ENCODE data around the gene TCERG1L. TPM values are rescaled to one million over a fixed set of nuclear protein-coding genes. Genes with fewer than 3 reads are reported as not detected.

The TCERG1L gene
- total and polyA plus RNA-seq, 2 experiments from 2014 or later = not detected

DNA sequence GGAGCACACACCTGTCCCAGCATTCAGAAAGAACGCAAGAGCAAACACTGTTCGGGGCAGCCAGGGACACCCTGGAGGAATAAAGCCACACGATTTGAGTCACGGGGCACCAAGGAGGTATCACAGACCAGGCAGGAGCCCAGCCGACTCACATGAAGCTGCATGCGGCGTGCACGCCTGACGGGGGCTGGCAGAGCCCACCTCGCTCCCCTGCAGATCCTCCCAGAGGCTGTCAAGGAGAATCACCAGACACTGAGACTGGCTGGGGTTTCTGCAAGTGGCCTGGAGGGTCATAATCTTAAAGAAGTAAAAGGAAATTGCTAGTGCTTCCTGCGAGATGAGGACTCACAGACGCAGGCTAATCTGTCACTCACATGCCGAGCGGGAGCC is 61.6 kb downstream of the TCERG1L start:
- Histone ChIP-seq H3F3A (ENCODE audit: insufficient read depth) (no peaks in the 10 kb centered on the region), H4K20me1 (ENCODE audit: insufficient read depth) (no peaks in the 10 kb centered on the region), H3K4me1 (ENCODE audit: insufficient read depth) (no peaks in the 10 kb centered on the region), H3K9ac (no peak overlapping the region), H2AFZ (no peak overlapping the region), H3K36me3 (ENCODE audit: low read depth) (no peaks in the 10 kb centered on the region), H3K4me3 (no peak overlapping the region), H3K27ac (no peak overlapping the region), H3K9me3 (ENCODE audit: low read depth) (no peaks in the 10 kb centered on the region), H3K79me2 (ENCODE audit: insufficient read depth) (no peaks in the 10 kb centered on the region), H3K27me3 (replicated peaks; ENCODE audit: insufficient read depth) (no peaks in the 10 kb centered on the region), H3K4me2 (ENCODE audit: unreplicated experiment) (no peak overlapping the region), H3K9me2 (ENCODE audit: insufficient read depth) (no peaks in the 10 kb centered on the region)
- WGBS, 2 experiments (ENCODE audit: low coverage in 1 of 2, low lambda C conversion rate in 2 of 2, missing lambda C conversion rate in 2 of 2) = 4 to 13% methylated on average over 14 of the region's 14 CpGs
- TF ChIP-seq EZH2phosphoT487 (IDR thresholded peaks at IDR 0.05; ENCODE audit: insufficient read depth, low read depth) (no peak), EZH2 (IDR thresholded peaks at IDR 0.05; ENCODE audit: insufficient read depth, poor library complexity, severe bottlenecking) (no peak)
- in situ Hi-C loops (cut with MboI) = no loop called here
- no peak for DNase-seq

DNA sequence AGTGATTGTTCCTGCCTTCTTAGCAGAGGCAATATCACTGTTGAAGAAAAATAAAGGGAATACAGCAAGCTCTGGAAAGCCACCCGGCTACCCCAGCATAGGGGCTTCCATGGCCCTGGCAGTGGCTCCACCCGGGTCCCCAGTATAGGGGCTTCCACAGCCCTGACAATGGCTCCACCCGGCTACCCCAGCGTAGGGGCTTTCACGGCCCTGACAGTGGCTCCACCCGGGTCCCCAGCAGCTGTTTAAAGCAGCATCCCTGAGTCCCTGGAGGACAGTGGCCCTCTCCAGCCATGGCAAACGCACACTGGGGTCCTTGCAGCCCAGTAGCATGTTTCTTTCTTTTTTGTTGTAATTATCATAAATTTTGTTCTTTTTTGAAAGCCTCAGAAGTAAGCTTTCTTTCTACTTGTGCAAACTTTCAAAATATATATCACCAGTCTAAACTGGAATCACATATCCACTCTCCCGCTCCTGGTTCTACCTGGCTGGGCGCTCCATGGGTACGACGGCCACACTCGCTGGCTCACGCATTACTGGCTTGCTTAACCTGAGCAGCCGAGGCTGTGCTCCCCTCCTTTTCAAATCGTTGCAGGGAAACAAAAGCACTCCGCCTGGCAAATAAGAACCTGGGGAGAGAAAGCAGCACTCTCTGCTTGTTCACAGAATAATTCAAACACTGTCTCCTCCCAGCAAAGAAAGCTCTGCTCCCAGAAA is 62.1 kb downstream of the TCERG1L start:
- no peaks in the 10 kb centered on the region for H3K79me2 ChIP-seq (ENCODE audit: insufficient read depth)
- H3K27me3 ChIP-seq (replicated peaks; ENCODE audit: insufficient read depth) = no peaks in the 10 kb centered on the region
- no peaks in the 10 kb centered on the region for H3K9me3 ChIP-seq (ENCODE audit: low read depth)
- 31 to 36% methylated on average over 16 of the region's 16 CpGs for WGBS, 2 experiments (ENCODE audit: low coverage in 1 of 2, low lambda C conversion rate in 2 of 2, missing lambda C conversion rate in 2 of 2)
- no peak overlapping the region for H3K4me3 ChIP-seq
- no peaks in the 10 kb centered on the region for H4K20me1 ChIP-seq (ENCODE audit: insufficient read depth)
- H2AFZ ChIP-seq = no peak overlapping the region
- no peak for DNase-seq
- H3K4me2 ChIP-seq (ENCODE audit: unreplicated experiment) = no peak overlapping the region
- no peaks in the 10 kb centered on the region for H3F3A ChIP-seq (ENCODE audit: insufficient read depth)
- in situ Hi-C loops (cut with MboI) = no loop called here
- no peaks in the 10 kb centered on the region for H3K9me2 ChIP-seq (ENCODE audit: insufficient read depth)
- H3K36me3 ChIP-seq (ENCODE audit: low read depth) = no peaks in the 10 kb centered on the region
- TF ChIP-seq EZH2phosphoT487 (IDR thresholded peaks at IDR 0.05; ENCODE audit: insufficient read depth, low read depth) = no peak
- TF ChIP-seq EZH2 (IDR thresholded peaks at IDR 0.05; ENCODE audit: insufficient read depth, poor library complexity, severe bottlenecking) = no peak
- H3K9ac ChIP-seq = no peak overlapping the region
- H3K4me1 ChIP-seq (ENCODE audit: insufficient read depth) = no peaks in the 10 kb centered on the region
- no peak overlapping the region for H3K27ac ChIP-seq

GRCh38 chr10:131248376-131249165 is 63.0 kb downstream of the TCERG1L start:
- H3K36me3 ChIP-seq (ENCODE audit: low read depth) = no peaks in the 10 kb centered on the region
- no peak for TF ChIP-seq EZH2 (IDR thresholded peaks at IDR 0.05; ENCODE audit: insufficient read depth, poor library complexity, severe bottlenecking)
- no peak for TF ChIP-seq EZH2phosphoT487 (IDR thresholded peaks at IDR 0.05; ENCODE audit: insufficient read depth, low read depth)
- H4K20me1 ChIP-seq (ENCODE audit: insufficient read depth) = no peaks in the 10 kb centered on the region
- no peak overlapping the region for H3K4me3 ChIP-seq
- no peaks in the 10 kb centered on the region for H3F3A ChIP-seq (ENCODE audit: insufficient read depth)
- in situ Hi-C loops (cut with MboI) = no loop called here
- no peaks in the 10 kb centered on the region for H3K27me3 ChIP-seq (replicated peaks; ENCODE audit: insufficient read depth)
- no peak overlapping the region for H3K27ac ChIP-seq
- H3K4me1 ChIP-seq (ENCODE audit: insufficient read depth) = no peaks in the 10 kb centered on the region
- no peak overlapping the region for H2AFZ ChIP-seq
- H3K9me2 ChIP-seq (ENCODE audit: insufficient read depth) = no peaks in the 10 kb centered on the region
- H3K9ac ChIP-seq = no peak overlapping the region
- no peak overlapping the region for H3K4me2 ChIP-seq (ENCODE audit: unreplicated experiment)
- no peaks in the 10 kb centered on the region for H3K79me2 ChIP-seq (ENCODE audit: insufficient read depth)
- H3K9me3 ChIP-seq (ENCODE audit: low read depth) = no peaks in the 10 kb centered on the region
- WGBS, 2 experiments (ENCODE audit: low coverage in 1 of 2, low lambda C conversion rate in 2 of 2, missing lambda C conversion rate in 2 of 2) = 41 to 43% methylated on average over 20 of the region's 20 CpGs
- DNase-seq = no peak

DNA sequence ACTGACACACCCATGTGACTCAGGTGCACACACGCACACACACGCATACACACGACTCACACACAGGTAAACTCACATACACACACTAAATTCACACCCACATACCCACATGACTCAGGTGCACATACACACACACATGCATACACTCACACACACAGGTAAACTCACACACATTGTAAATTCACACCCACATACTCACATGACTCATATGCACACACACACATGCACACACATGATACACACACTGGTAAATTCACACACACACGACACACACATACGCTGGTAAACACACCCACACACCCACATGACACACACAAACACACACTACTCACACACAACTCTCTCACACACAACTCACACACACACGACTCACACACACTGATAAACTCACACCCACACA is 63.6 kb downstream of the TCERG1L start:
- no peaks in the 10 kb centered on the region for H3K9me3 ChIP-seq (ENCODE audit: low read depth)
- no peak overlapping the region for H3K9ac ChIP-seq
- H3K9me2 ChIP-seq (ENCODE audit: insufficient read depth) = no peaks in the 10 kb centered on the region
- no peak overlapping the region for H2AFZ ChIP-seq
- no peak for TF ChIP-seq EZH2phosphoT487 (IDR thresholded peaks at IDR 0.05; ENCODE audit: insufficient read depth, low read depth)
- no peak for TF ChIP-seq EZH2 (IDR thresholded peaks at IDR 0.05; ENCODE audit: insufficient read depth, poor library complexity, severe bottlenecking)
- no peaks in the 10 kb centered on the region for H3K79me2 ChIP-seq (ENCODE audit: insufficient read depth)
- H3F3A ChIP-seq (ENCODE audit: insufficient read depth) = no peaks in the 10 kb centered on the region
- no peak overlapping the region for H3K4me3 ChIP-seq
- H3K4me1 ChIP-seq (ENCODE audit: insufficient read depth) = no peaks in the 10 kb centered on the region
- DNase-seq = no peak
- H3K27me3 ChIP-seq (replicated peaks; ENCODE audit: insufficient read depth) = no peaks in the 10 kb centered on the region
- H3K27ac ChIP-seq = no peak overlapping the region
- in situ Hi-C loops (cut with MboI) = no loop called here
- no peak overlapping the region for H3K4me2 ChIP-seq (ENCODE audit: unreplicated experiment)
- no peaks in the 10 kb centered on the region for H4K20me1 ChIP-seq (ENCODE audit: insufficient read depth)
- no peaks in the 10 kb centered on the region for H3K36me3 ChIP-seq (ENCODE audit: low read depth)
- 41 to 54% methylated on average over 6 of the region's 6 CpGs for WGBS, 2 experiments (ENCODE audit: low coverage in 1 of 2, low lambda C conversion rate in 2 of 2, missing lambda C conversion rate in 2 of 2)
